SU-DHL-6 (cell line): ENCODE data around the gene EXOC6B.

Experiments
- H2AFZ ChIP-seq: fragments of 200-600 bp; sonication (generic); 2 replicates; pipeline ENCODE4 v1.6.1; 2014; ENCODE audit warnings: low read depth, mild to moderate bottlenecking, moderate library complexity, mixed read lengths, antibody characterized with exemption, low read length; ENCODE audit not compliant: severe bottlenecking
- H3F3A ChIP-seq: fragments of 200-600 bp; shearing (Covaris generic); 2 replicates; pipeline ENCODE4 v1.6.0; 2016; ENCODE audit warnings: antibody characterized with exemption, mild to moderate bottlenecking; ENCODE audit not compliant: insufficient read depth
- H3K27ac ChIP-seq: fragments of 200-600 bp; sonication (generic); 2 replicates; pipeline ENCODE4 v1.5.1; 2016; ENCODE audit warnings: low read depth, mild to moderate bottlenecking, low read length, moderate library complexity, mixed read lengths
- H3K27me3 ChIP-seq: fragments of 200-600 bp; sonication (generic), shearing (Covaris generic); 2 replicates; pipeline ENCODE4 v1.6.0; 2014; ENCODE audit warnings: mild to moderate bottlenecking, low read length
- H3K36me3 ChIP-seq: fragments of 200-600 bp; sonication (generic); 2 replicates; pipeline ENCODE4 v1.6.1; 2014; ENCODE audit warnings: mild to moderate bottlenecking, low read length, mixed read lengths
- H3K4me2 ChIP-seq: fragments of 300-600, 200-600 bp; shearing (Covaris generic), sonication (generic); 2 replicates; pipeline ENCODE4 v1.6.0; 2014; ENCODE audit warnings: low read length, low read depth, mild to moderate bottlenecking; ENCODE audit not compliant: poor library complexity, severe bottlenecking
- H3K4me3 ChIP-seq: fragments of 200-600 bp; sonication (generic); 2 replicates; pipeline ENCODE4 v1.5.1; 2014; ENCODE audit warnings: antibody characterized with exemption, low read length, mild to moderate bottlenecking, mixed read lengths; ENCODE audit not compliant: insufficient read depth, poor library complexity, severe bottlenecking
- H3K79me2 ChIP-seq: fragments of 200-600 bp; sonication (generic); 2 replicates; pipeline ENCODE4 v1.6.1; 2014; ENCODE audit warnings: mild to moderate bottlenecking, low read length, moderate library complexity; ENCODE audit not compliant: insufficient read depth
- H3K9ac ChIP-seq: fragments of 200-600 bp; sonication (generic); 2 replicates; pipeline ENCODE4 v1.7.0; 2014; ENCODE audit warnings: mild to moderate bottlenecking, low read length
- H3K9me2 ChIP-seq: fragments of 200-600 bp; sonication (generic); replicated peaks from 2 replicates; pipeline ENCODE4 v1.6.1; 2014; ENCODE audit warnings: low read length; ENCODE audit not compliant: insufficient read depth
- H3K9me3 ChIP-seq: fragments of 200-600 bp; sonication (generic); 2 replicates; pipeline ENCODE4 v1.6.1; 2014; ENCODE audit warnings: low read length, mixed read lengths; ENCODE audit not compliant: insufficient read depth
- H4K20me1 ChIP-seq: fragments of 200-600 bp; sonication (generic); 2 replicates; pipeline ENCODE4 v1.6.1; 2014; ENCODE audit warnings: low read depth, mild to moderate bottlenecking, antibody characterized with exemption, low read length, moderate library complexity, mixed read lengths
- CTCF ChIP-seq: fragments of 200-600 bp; sonication (generic); IDR thresholded peaks from one replicate; pipeline ENCODE4 v1.5.1; 2017; ENCODE audit warnings: antibody characterized with exemption, mild to moderate bottlenecking, low read length, moderate library complexity; ENCODE audit not compliant: insufficient read depth, poor library complexity, severe bottlenecking
- EZH2phosphoT487 ChIP-seq: fragments of 200-600 bp; sonication (generic), shearing (Covaris generic); conservative IDR thresholded peaks from 2 replicates; pipeline ENCODE4 v1.6.1; 2018; ENCODE audit warnings: mild to moderate bottlenecking, antibody characterized with exemption, low read length, moderate library complexity, mixed read lengths

Gene EXOC6B

GRCh38 chr2:72146347-72147302, 679.2 kb downstream of the EXOC6B start:
- no peak overlapping the region for H3K27ac ChIP-seq
- no peaks in the 10 kb centered on the region for H3F3A ChIP-seq
- no peaks in the 10 kb centered on the region for H3K36me3 ChIP-seq
- no peak overlapping the region for H3K9ac ChIP-seq
- no peaks in the 10 kb centered on the region for H3K79me2 ChIP-seq
- no peak overlapping the region for H3K4me3 ChIP-seq
- no peaks in the 10 kb centered on the region for H3K9me2 ChIP-seq
- no peak overlapping the region for H3K4me2 ChIP-seq
- H4K20me1 ChIP-seq, result no peaks in the 10 kb centered on the region
- TF ChIP-seq CTCF (no peak), EZH2phosphoT487 (no peak)
- no peak overlapping the region for H2AFZ ChIP-seq
- no peaks in the 10 kb centered on the region for H3K27me3 ChIP-seq
- H3K9me3 ChIP-seq, result no peaks in the 10 kb centered on the region

GRCh38 chr2:72145658-72146329, 680.0 kb downstream of the EXOC6B start:
- H3K36me3 ChIP-seq, result no peaks in the 10 kb centered on the region
- H3K27ac ChIP-seq, result no peak overlapping the region
- H3K4me2 ChIP-seq, result no peak overlapping the region
- no peak overlapping the region for H3K9ac ChIP-seq
- TF ChIP-seq EZH2phosphoT487 (no peak), CTCF (no peak)
- H3K4me3 ChIP-seq, result no peak overlapping the region
- no peaks in the 10 kb centered on the region for H3K9me2 ChIP-seq
- H3K79me2 ChIP-seq, result no peaks in the 10 kb centered on the region
- H3K27me3 ChIP-seq, result no peaks in the 10 kb centered on the region
- H3K9me3 ChIP-seq, result no peaks in the 10 kb centered on the region
- H3F3A ChIP-seq, result no peaks in the 10 kb centered on the region
- no peaks in the 10 kb centered on the region for H4K20me1 ChIP-seq
- H2AFZ ChIP-seq, result no peak overlapping the region

GRCh38 chr2:72145289-72145657, 680.6 kb downstream of the EXOC6B start:
- H4K20me1 ChIP-seq, result no peaks in the 10 kb centered on the region
- H2AFZ ChIP-seq, result no peak overlapping the region
- no peak overlapping the region for H3K9ac ChIP-seq
- no peaks in the 10 kb centered on the region for H3K9me2 ChIP-seq
- TF ChIP-seq EZH2phosphoT487, result no peak
- no peak for TF ChIP-seq CTCF
- no peaks in the 10 kb centered on the region for H3F3A ChIP-seq
- no peaks in the 10 kb centered on the region for H3K27me3 ChIP-seq
- no peak overlapping the region for H3K4me3 ChIP-seq
- H3K4me2 ChIP-seq, result no peak overlapping the region
- no peak overlapping the region for H3K27ac ChIP-seq
- no peaks in the 10 kb centered on the region for H3K79me2 ChIP-seq
- no peaks in the 10 kb centered on the region for H3K36me3 ChIP-seq
- H3K9me3 ChIP-seq, result no peaks in the 10 kb centered on the region
